ENCODE data around the gene NLGN1.

DNA sequence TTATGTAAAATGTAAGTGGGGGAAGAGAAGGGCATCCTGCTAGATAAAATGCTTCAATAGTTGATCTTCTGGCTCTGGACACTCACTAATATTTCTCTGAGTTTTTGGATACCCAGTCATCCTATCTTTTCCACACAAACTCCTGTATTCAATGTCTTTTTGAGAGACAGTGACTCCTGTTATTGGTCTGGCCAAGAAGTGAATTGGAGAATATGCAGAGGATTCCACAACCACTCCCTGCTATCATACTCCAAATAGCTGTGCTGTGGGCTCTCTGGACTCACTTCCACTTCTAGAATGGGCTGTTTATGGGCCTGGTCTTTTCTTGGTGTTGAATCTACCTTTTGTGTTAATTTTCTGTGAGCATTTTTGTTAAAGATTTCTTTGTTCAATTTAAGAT lies 376.8 kb downstream of the NLGN1 start:
- TF ChIP-seq, protein P1, sequence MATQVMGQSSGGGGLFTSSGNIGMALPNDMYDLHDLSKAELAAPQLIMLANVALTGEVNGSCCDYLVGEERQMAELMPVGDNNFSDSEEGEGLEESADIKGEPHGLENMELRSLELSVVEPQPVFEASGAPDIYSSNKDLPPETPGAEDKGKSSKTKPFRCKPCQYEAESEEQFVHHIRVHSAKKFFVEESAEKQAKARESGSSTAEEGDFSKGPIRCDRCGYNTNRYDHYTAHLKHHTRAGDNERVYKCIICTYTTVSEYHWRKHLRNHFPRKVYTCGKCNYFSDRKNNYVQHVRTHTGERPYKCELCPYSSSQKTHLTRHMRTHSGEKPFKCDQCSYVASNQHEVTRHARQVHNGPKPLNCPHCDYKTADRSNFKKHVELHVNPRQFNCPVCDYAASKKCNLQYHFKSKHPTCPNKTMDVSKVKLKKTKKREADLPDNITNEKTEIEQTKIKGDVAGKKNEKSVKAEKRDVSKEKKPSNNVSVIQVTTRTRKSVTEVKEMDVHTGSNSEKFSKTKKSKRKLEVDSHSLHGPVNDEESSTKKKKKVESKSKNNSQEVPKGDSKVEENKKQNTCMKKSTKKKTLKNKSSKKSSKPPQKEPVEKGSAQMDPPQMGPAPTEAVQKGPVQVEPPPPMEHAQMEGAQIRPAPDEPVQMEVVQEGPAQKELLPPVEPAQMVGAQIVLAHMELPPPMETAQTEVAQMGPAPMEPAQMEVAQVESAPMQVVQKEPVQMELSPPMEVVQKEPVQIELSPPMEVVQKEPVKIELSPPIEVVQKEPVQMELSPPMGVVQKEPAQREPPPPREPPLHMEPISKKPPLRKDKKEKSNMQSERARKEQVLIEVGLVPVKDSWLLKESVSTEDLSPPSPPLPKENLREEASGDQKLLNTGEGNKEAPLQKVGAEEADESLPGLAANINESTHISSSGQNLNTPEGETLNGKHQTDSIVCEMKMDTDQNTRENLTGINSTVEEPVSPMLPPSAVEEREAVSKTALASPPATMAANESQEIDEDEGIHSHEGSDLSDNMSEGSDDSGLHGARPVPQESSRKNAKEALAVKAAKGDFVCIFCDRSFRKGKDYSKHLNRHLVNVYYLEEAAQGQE (IDR thresholded peaks at IDR 0.05; ENCODE audit: insufficient read depth in 1 of 2, low read depth in 2 of 2, low read length in 2 of 2) = no peak
- TF ChIP-seq POLR2AphosphoS5 (IDR thresholded peaks at IDR 0.05; ENCODE audit: low read depth, low read length) (no peak), TAF1 (IDR thresholded peaks at IDR 0.05; ENCODE audit: borderline replicate concordance, insufficient read depth, low read length) (no peak)
